PC-3 (cell line): Measurements from ENCODE around the gene FGD3. TPM values are rescaled to one million over a fixed set of nuclear protein-coding genes. Genes with fewer than 3 reads are reported as not detected.

Source experiments
- ATAC-seq: fragments of 200-7000 bp; cut with Tn5 transposase; 2 replicates; pipeline ENCODE4 v1.9.1; 2020; ENCODE audit warnings: mild to moderate bottlenecking, moderate library complexity
- BruUV-seq: library from RNA; stranded (reverse); fragments of 400-500 nt; replicated peaks from 2 replicates; lab custom pipeline; 2021; lab: Mats Ljungman, UMichigan
- CTCF ChIA-PET: fragments of 300-600 bp; sonication (Branson Sonifier 250); formaldehyde crosslinking; loops from one replicate; lab custom pipeline; 2022; ENCODE audit warnings: antibody characterized with exemption; lab: Charles Lee
- POLR2A ChIA-PET: fragments of 300-600 bp; sonication (Branson Sonifier 250); formaldehyde crosslinking; loops from one replicate; lab custom pipeline; 2022; ENCODE audit warnings: antibody characterized with exemption; ENCODE audit not compliant: unreplicated experiment; lab: Charles Lee
- DNase-seq: peaks from one replicate; pipeline ENCODE4 v3.0.0-alpha.2; 2015
- H2AFZ ChIP-seq: fragments of 300-600 bp; sonication (generic); 2 replicates; pipeline ENCODE4 v1.6.0; 2016; ENCODE audit warnings: antibody characterized with exemption, low read length
- H3F3A ChIP-seq: fragments of 300-600 bp; sonication (generic); one replicate; pipeline ENCODE4 v1.6.0; 2017; ENCODE audit warnings: antibody characterized with exemption, low read length, control low read depth, mild to moderate bottlenecking; ENCODE audit not compliant: unreplicated experiment
- H3K27ac ChIP-seq: fragments of 300-600 bp; sonication (generic); 2 replicates; pipeline ENCODE4 v1.5.1; 2016; ENCODE audit warnings: mild to moderate bottlenecking, low read length
- H3K27me3 ChIP-seq: fragments of 300-600 bp; sonication (generic); 2 replicates; pipeline ENCODE4 v1.6.1; 2016; ENCODE audit warnings: low read length, mixed read lengths
- H3K36me3 ChIP-seq: fragments of 300-600 bp; sonication (generic); 2 replicates; pipeline ENCODE4 v1.6.1; 2016; ENCODE audit warnings: low read depth, mixed run types, low read length, mixed read lengths
- H3K4me1 ChIP-seq: fragments of 300-600 bp; sonication (generic); 2 replicates; pipeline ENCODE4 v1.5.1; 2016; ENCODE audit warnings: low read length; ENCODE audit not compliant: insufficient read depth
- H3K4me2 ChIP-seq: fragments of 300-600 bp; sonication (generic); 2 replicates; pipeline ENCODE4 v1.6.0; 2016; ENCODE audit warnings: low read length
- H3K4me3 ChIP-seq: fragments of 300-600 bp; sonication (generic); 2 replicates; pipeline ENCODE4 v1.5.1; 2016; ENCODE audit warnings: mild to moderate bottlenecking, low read length, mixed read lengths
- H3K79me2 ChIP-seq: fragments of 300-600 bp; sonication (generic); 2 replicates; pipeline ENCODE4 v1.6.1; 2017; ENCODE audit warnings: low read length, mixed read lengths
- H3K9ac ChIP-seq: fragments of 300-600 bp; sonication (generic); 2 replicates; pipeline ENCODE4 v1.6.0; 2016; ENCODE audit warnings: mild to moderate bottlenecking, low read length
- H3K9me2 ChIP-seq: fragments of 300-600 bp; sonication (generic); replicated peaks from 2 replicates; pipeline ENCODE4 v1.6.1; 2016; ENCODE audit warnings: mixed run types, low read length, mixed read lengths
- H3K9me3 ChIP-seq: fragments of 300-600 bp; sonication (generic); 2 replicates; pipeline ENCODE4 v1.6.1; 2016; ENCODE audit warnings: low read length, mixed read lengths
- H4K20me1 ChIP-seq: fragments of 300-600 bp; sonication (generic); 2 replicates; pipeline ENCODE4 v1.6.1; 2016; ENCODE audit warnings: low read length, mixed read lengths
- CTCF ChIP-seq: fragments of 300-600 bp; sonication (generic); conservative IDR thresholded peaks from 2 replicates; pipeline ENCODE4 v1.5.1; 2017; ENCODE audit warnings: antibody characterized with exemption, low read depth, mild to moderate bottlenecking, low read length
- EZH2 ChIP-seq: fragments of 300-600 bp; sonication (generic); IDR thresholded peaks from one replicate; pipeline ENCODE4 v1.6.1; 2017; ENCODE audit warnings: antibody characterized with exemption, mild to moderate bottlenecking, low read length; ENCODE audit not compliant: unreplicated experiment
- EZH2phosphoT487 ChIP-seq: fragments of 300-600 bp; sonication (generic); IDR thresholded peaks from 2 replicates; pipeline ENCODE4 v1.6.1; 2018; ENCODE audit warnings: mild to moderate bottlenecking, antibody characterized with exemption, low read length, borderline replicate concordance
- intact Hi-C: fragments of 100-400 bp; cut with micrococcal nuclease; formaldehyde crosslinking; loops from 2 replicates; pipeline ENCODE4 v1.9.0; 2023
- total RNA-seq: library from RNA; depleted of rRNA; stranded (reverse); fragments of >200 nt; gene quantifications from 2 replicates; pipeline ENCODE4 v1.2.3, GENCODE V29; 2014

Gene FGD3
- total RNA-seq, 1 experiment from 2014 or later, result 5.4 TPM

DNA sequence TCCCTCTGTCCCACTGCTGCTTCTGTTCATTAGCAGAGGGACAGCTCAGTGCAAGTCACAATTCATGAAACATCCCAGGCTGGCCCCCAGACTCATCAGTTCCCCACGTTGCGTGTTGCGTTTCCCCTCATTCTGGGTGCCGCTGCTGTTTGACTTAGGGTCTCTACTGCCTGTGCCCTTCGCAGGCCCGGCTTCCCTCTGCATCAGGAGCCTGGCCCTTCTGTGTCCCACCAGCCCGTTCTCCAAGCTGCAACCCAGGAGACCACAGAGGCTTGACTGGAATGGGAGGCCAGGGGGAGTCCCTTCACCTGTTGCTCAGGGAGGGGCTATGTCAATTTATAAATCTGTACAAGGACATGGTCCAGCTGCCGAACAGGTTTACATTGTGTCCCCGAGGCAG is 57.2 kb downstream of the FGD3 start:
- H3K27me3 ChIP-seq, result no peaks in the 10 kb centered on the region
- H3F3A ChIP-seq, result no peaks in the 10 kb centered on the region
- DNase-seq (no peak), ATAC-seq (no peak)
- BruUV-seq, result no TSS peak
- TF ChIP-seq EZH2phosphoT487 (no peak), EZH2 (no peak), CTCF (no peak)
- ChIA-PET POLR2A (no interaction called here), CTCF (no interaction called here)
- H3K9ac ChIP-seq, result no peak overlapping the region
- no peak overlapping the region for H3K27ac ChIP-seq
- H4K20me1 ChIP-seq, result no peaks in the 10 kb centered on the region
- H3K9me3 ChIP-seq, result no peaks in the 10 kb centered on the region
- no peaks in the 10 kb centered on the region for H3K36me3 ChIP-seq
- intact Hi-C loops, result no loop called here
- H3K4me2 ChIP-seq, result peak overlapping the region; percentile 80
- no peak overlapping the region for H3K4me3 ChIP-seq
- no peaks in the 10 kb centered on the region for H3K9me2 ChIP-seq
- H3K4me1 ChIP-seq, result peaks cover 4% of the 10 kb centered on the region; the same call in 1 of the 2 replicates
- no peaks in the 10 kb centered on the region for H3K79me2 ChIP-seq
- H2AFZ ChIP-seq, result peak overlapping the region; percentile 78; the same call in 1 of the 2 replicates

DNA sequence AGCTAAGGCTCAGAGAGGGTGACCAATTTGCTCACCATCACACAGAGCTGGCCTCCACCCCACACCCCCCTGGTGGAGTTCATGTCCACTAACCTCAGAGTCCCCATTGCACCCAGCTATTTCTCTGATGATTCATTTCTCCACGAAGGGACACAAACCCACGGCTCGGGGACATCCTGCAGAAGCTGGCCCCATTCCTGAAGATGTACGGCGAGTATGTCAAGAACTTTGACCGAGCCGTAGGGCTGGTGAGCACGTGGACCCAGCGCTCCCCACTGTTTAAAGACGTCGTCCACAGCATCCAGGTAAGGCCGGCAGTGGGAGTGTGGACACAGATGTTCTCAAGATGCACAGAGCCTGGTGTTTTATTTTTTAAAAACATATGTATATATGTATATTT is 58.6 kb downstream of the FGD3 start:
- Histone ChIP-seq H3K9me2 (no peaks in the 10 kb centered on the region), H3K9ac (no peak overlapping the region), H3K4me3 (no peak overlapping the region), H3K27me3 (no peaks in the 10 kb centered on the region), H3K4me2 (no peak overlapping the region), H3K79me2 (no peaks in the 10 kb centered on the region), H2AFZ (no peak overlapping the region), H3F3A (no peaks in the 10 kb centered on the region), H3K4me1 (peaks cover 4% of the 10 kb centered on the region; the same call in 1 of the 2 replicates), H4K20me1 (no peaks in the 10 kb centered on the region), H3K36me3 (no peaks in the 10 kb centered on the region), H3K9me3 (no peaks in the 10 kb centered on the region), H3K27ac (no peak overlapping the region)
- TF ChIP-seq CTCF (no peak), EZH2phosphoT487 (no peak), EZH2 (no peak)
- DNase-seq, result no peak
- ChIA-PET POLR2A (interaction anchor here (0.7 kb wide), 1 partner anchor 52 kb away, joined by 4 read pairs; no protein-coding TSS in a partner anchor), CTCF (no interaction called here)
- no TSS peak for BruUV-seq
- intact Hi-C loops, result no loop called here
- ATAC-seq, result no peak

GRCh38 chr9:93007529-93008058 is 60.3 kb downstream of the FGD3 start:
- no peaks in the 10 kb centered on the region for H3F3A ChIP-seq
- no peaks in the 10 kb centered on the region for H3K9me3 ChIP-seq
- intact Hi-C loops, result no loop called here
- no TSS peak for BruUV-seq
- no peaks in the 10 kb centered on the region for H3K9me2 ChIP-seq
- POLR2A ChIA-PET, result no interaction called here
- no peak overlapping the region for H3K27ac ChIP-seq
- DNase-seq (no peak), ATAC-seq (no peak)
- H4K20me1 ChIP-seq, result no peaks in the 10 kb centered on the region
- TF ChIP-seq EZH2phosphoT487 (no peak), CTCF (no peak), EZH2 (no peak)
- no peak overlapping the region for H3K4me2 ChIP-seq
- no peaks in the 10 kb centered on the region for H3K36me3 ChIP-seq
- H3K79me2 ChIP-seq, result no peaks in the 10 kb centered on the region
- no peak overlapping the region for H3K4me3 ChIP-seq
- H3K27me3 ChIP-seq, result no peaks in the 10 kb centered on the region
- peaks cover 4% of the 10 kb centered on the region; the same call in 1 of the 2 replicates for H3K4me1 ChIP-seq
- CTCF ChIA-PET, result no interaction called here
- no peak overlapping the region for H2AFZ ChIP-seq
- H3K9ac ChIP-seq, result no peak overlapping the region
